IMR-90 (cell line): ENCODE data around the gene NCDN. TPM values are rescaled to one million over a fixed set of nuclear protein-coding genes. Genes with fewer than 3 reads are reported as not detected.
A peak's percentile ranks its signal among the peaks of the same experiment; 100 is the strongest.

ENCODE experiments used
- ATAC-seq: fragments of 200-7000 bp; cut with Tn5 transposase; 2 replicates; pipeline ENCODE4 v1.9.1; 2020; ENCODE audit warnings: low read depth, mild to moderate bottlenecking, moderate library complexity
- BruUV-seq: library from RNA; stranded (reverse); fragments of 400-500 nt; replicated peaks from 2 replicates; lab custom pipeline; 2021; lab: Mats Ljungman, UMichigan
- CTCF ChIA-PET: fragments of 300-600 bp; formaldehyde crosslinking; extraction: SDS; loops from one replicate; lab custom pipeline; 2021; ENCODE audit warnings: antibody characterized with exemption; lab: Yijun Ruan, JAX
- POLR2A ChIA-PET: fragments of 300-600 bp; sonication (Branson Sonifier 250); formaldehyde crosslinking; loops from one replicate; lab custom pipeline; 2022; ENCODE audit warnings: antibody characterized with exemption; ENCODE audit not compliant: unreplicated experiment; lab: Charles Lee
- DNase-seq: peaks from one replicate; pipeline ENCODE4 v3.0.0; 2013
- H2AFZ ChIP-seq: replicated peaks from 2 replicates; pipeline ENCODE3; 2013; ENCODE audit warnings: low read length, mild to moderate bottlenecking; ENCODE audit not compliant: poor library complexity
- H2AK5ac ChIP-seq: 2 replicates; pipeline ENCODE4 v1.6.1; 2013; ENCODE audit warnings: low read depth, low read length, inconsistent platforms
- H2AK9ac ChIP-seq: replicated peaks from 2 replicates; pipeline ENCODE3; 2013; ENCODE audit warnings: mild to moderate bottlenecking, low read depth, low read length, moderate library complexity; ENCODE audit not compliant: poor library complexity
- H2BK120ac ChIP-seq: 2 replicates; pipeline ENCODE4 v1.6.1; 2013; ENCODE audit warnings: low read depth, low read length, inconsistent platforms
- H2BK15ac ChIP-seq: 3 replicates; pipeline ENCODE4 v1.6.1; 2013; ENCODE audit warnings: low read depth, low read length, inconsistent platforms
- H2BK20ac ChIP-seq: 2 replicates; pipeline ENCODE4 v1.6.1; 2013; ENCODE audit warnings: low read depth, mild to moderate bottlenecking, inconsistent platforms, low read length, moderate library complexity
- H2BK5ac ChIP-seq: 2 replicates; pipeline ENCODE4 v1.6.1; 2013; ENCODE audit warnings: mild to moderate bottlenecking, low read depth, low read length, inconsistent platforms; ENCODE audit not compliant: poor library complexity, severe bottlenecking
- H3K14ac ChIP-seq: replicated peaks from 2 replicates; pipeline ENCODE4 v1.6.1; 2013; ENCODE audit warnings: low read depth, low read length, inconsistent platforms
- H3K18ac ChIP-seq: 2 replicates; pipeline ENCODE4 v1.6.1; 2013; ENCODE audit warnings: low read depth, low read length, control low read depth
- H3K23ac ChIP-seq: 2 replicates; pipeline ENCODE4 v1.6.1; 2013; ENCODE audit warnings: low read depth, low read length, inconsistent platforms
- H3K27ac ChIP-seq: 2 replicates; pipeline ENCODE4 v1.5.1; 2013; ENCODE audit warnings: mild to moderate bottlenecking, control low read depth, low read length; ENCODE audit not compliant: insufficient read depth
- H3K27me3 ChIP-seq: 2 replicates; pipeline ENCODE4 v1.6.1; 2013; ENCODE audit warnings: low read length; ENCODE audit not compliant: control insufficient read depth, insufficient read depth
- H3K36me3 ChIP-seq: 2 replicates; pipeline ENCODE4 v1.6.1; 2013; ENCODE audit warnings: low read length, mixed read lengths; ENCODE audit not compliant: control insufficient read depth, insufficient read depth
- H3K4ac ChIP-seq: 2 replicates; pipeline ENCODE4 v1.6.1; 2013; ENCODE audit warnings: low read depth, low read length, inconsistent platforms
- H3K4me1 ChIP-seq: 2 replicates; pipeline ENCODE4 v1.6.1; 2013; ENCODE audit warnings: low read length, mixed read lengths; ENCODE audit not compliant: control insufficient read depth, insufficient read depth
- H3K4me2 ChIP-seq: 2 replicates; pipeline ENCODE4 v1.6.1; 2013; ENCODE audit warnings: low read depth, mild to moderate bottlenecking, control low read depth, low read length, moderate library complexity
- H3K4me3 ChIP-seq: 2 replicates; pipeline ENCODE4 v1.5.1; 2013; ENCODE audit warnings: low read depth, mild to moderate bottlenecking, control low read depth, low read length, moderate library complexity; ENCODE audit not compliant: insufficient read depth
- H3K56ac ChIP-seq: 2 replicates; pipeline ENCODE4 v1.6.1; 2013; ENCODE audit warnings: low read length, inconsistent platforms; ENCODE audit not compliant: insufficient read depth; ENCODE audit errors: extremely low read depth
- H3K79me1 ChIP-seq, 2 experiments: 2 replicates each; pipeline ENCODE4 v1.6.1; 2013; ENCODE audit warnings: low read length in 2 of 2, inconsistent platforms in 1 of 2, low read depth in 1 of 2
- H3K9ac ChIP-seq: 2 replicates; pipeline ENCODE4 v1.6.1; 2013; ENCODE audit warnings: low read depth, low read length, control low read depth
- H3K9me1 ChIP-seq: 2 replicates; pipeline ENCODE4 v1.6.1; 2013; ENCODE audit warnings: low read length, inconsistent platforms; ENCODE audit not compliant: insufficient read depth
- H3K9me3 ChIP-seq: 2 replicates; pipeline ENCODE4 v1.6.1; 2013; ENCODE audit warnings: low read length; ENCODE audit not compliant: control insufficient read depth, insufficient read depth
- H4K20me1 ChIP-seq: 2 replicates; pipeline ENCODE4 v1.6.1; 2013; ENCODE audit warnings: low read length, inconsistent platforms; ENCODE audit not compliant: insufficient read depth
- H4K5ac ChIP-seq: 2 replicates; pipeline ENCODE4 v1.6.1; 2013; ENCODE audit warnings: mild to moderate bottlenecking, low read depth, low read length, control low read depth
- H4K8ac ChIP-seq, 2 experiments: 2 replicates each; pipeline ENCODE4 v1.6.1; 2013; ENCODE audit warnings: low read depth in 2 of 2, low read length in 2 of 2, control low read depth in 1 of 2, inconsistent platforms in 1 of 2
- H4K91ac ChIP-seq: 2 replicates; pipeline ENCODE4 v1.6.1; 2013; ENCODE audit warnings: low read depth, low read length, inconsistent platforms; ENCODE audit not compliant: insufficient read depth
- BHLHE40 ChIP-seq: fragments of 150-350 bp; IDR thresholded peaks from 2 replicates; pipeline ENCODE4 v1.6.1; 2016; ENCODE audit warnings: mild to moderate bottlenecking, low read depth, low read length
- CEBPB ChIP-seq: IDR thresholded peaks from 2 replicates; pipeline ENCODE4 v1.6.1; 2012; ENCODE audit warnings: low read depth, low read length, improper control_type of control experiment
- CHD1 ChIP-seq: IDR thresholded peaks from 2 replicates; pipeline ENCODE4 v1.6.1; 2012; ENCODE audit warnings: low read depth, low read length, improper control_type of control experiment
- CTCF ChIP-seq: conservative IDR thresholded peaks from 2 replicates; pipeline ENCODE4 v1.5.1; 2012; ENCODE audit warnings: mild to moderate bottlenecking, low read depth, low read length, improper control_type of control experiment
- FOS ChIP-seq: fragments of 150-350 bp; IDR thresholded peaks from 2 replicates; pipeline ENCODE4 v1.6.1; 2016; ENCODE audit warnings: low read depth, low read length
- MXI1 ChIP-seq: IDR thresholded peaks from 2 replicates; pipeline ENCODE4 v1.6.1; 2012; ENCODE audit warnings: low read depth, mild to moderate bottlenecking, low read length, moderate library complexity, borderline replicate concordance
- NFE2L2 ChIP-seq: fragments of 150-350 bp; IDR thresholded peaks from 2 replicates; pipeline ENCODE4 v1.6.1; 2016; ENCODE audit warnings: low read depth, mild to moderate bottlenecking, low read length
- RAD21 ChIP-seq: IDR thresholded peaks from 2 replicates; pipeline ENCODE4 v1.6.1; 2012; ENCODE audit warnings: low read length, improper control_type of control experiment
- RCOR1 ChIP-seq: IDR thresholded peaks from 2 replicates; pipeline ENCODE4 v1.6.1; 2012; ENCODE audit warnings: mild to moderate bottlenecking, low read length, improper control_type of control experiment; ENCODE audit not compliant: insufficient replicate concordance
- RFX5 ChIP-seq: IDR thresholded peaks from 2 replicates; pipeline ENCODE4 v1.8.0; 2012; ENCODE audit warnings: low read depth, mild to moderate bottlenecking, low read length, moderate library complexity
- SMC3 ChIP-seq: fragments of 150-350 bp; IDR thresholded peaks from 2 replicates; pipeline ENCODE4 v1.6.1; 2016; ENCODE audit warnings: low read depth, mild to moderate bottlenecking, antibody characterized with exemption, low read length, moderate library complexity
- dilution Hi-C: fragments of 300-500 bp; cut with HindIII; formaldehyde crosslinking; loops from one replicate; pipeline ENCODE4 v1.14.3; 2018; ENCODE audit warnings: low sequenced_read_pairs; ENCODE audit not compliant: unreplicated experiment
- in situ Hi-C: fragments of 300-500 bp; cut with MboI; formaldehyde crosslinking; loops from 3 replicates; pipeline ENCODE4 v1.14.3; 2019; ENCODE audit warnings: low sequenced_read_pairs, inconsistent platforms, mixed read lengths
- intact Hi-C: fragments of 100-400 bp; cut with micrococcal nuclease; formaldehyde crosslinking; loops from 2 replicates; pipeline ENCODE4 v1.10.0; 2022
- polyA plus RNA-seq, 3 experiments: library from polyadenylated mRNA; depleted of rRNA; stranded (reverse); fragments of >200 nt; gene quantifications; 2 replicates each; pipeline ENCODE4 v1.2.3, GENCODE V29; 2012; ENCODE audit warnings: low replicate concordance in 1 of 3
- total RNA-seq: library from RNA; depleted of rRNA; stranded (reverse); fragments of >200 nt; gene quantifications from 2 replicates; pipeline ENCODE4 v1.2.3, GENCODE V29; 2012
- TF ChIP-seq, protein P1 (sequence below): fragments of 150-350 bp; IDR thresholded peaks from 2 replicates; pipeline ENCODE4 v1.6.1; 2017; ENCODE audit warnings: mild to moderate bottlenecking, antibody characterized with exemption, low read length, low read depth

Gene NCDN
- total and polyA plus RNA-seq, 2 of the 4 experiments (the other 2 are of a cell fraction) = 10.0 to 38.8 TPM

DNA sequence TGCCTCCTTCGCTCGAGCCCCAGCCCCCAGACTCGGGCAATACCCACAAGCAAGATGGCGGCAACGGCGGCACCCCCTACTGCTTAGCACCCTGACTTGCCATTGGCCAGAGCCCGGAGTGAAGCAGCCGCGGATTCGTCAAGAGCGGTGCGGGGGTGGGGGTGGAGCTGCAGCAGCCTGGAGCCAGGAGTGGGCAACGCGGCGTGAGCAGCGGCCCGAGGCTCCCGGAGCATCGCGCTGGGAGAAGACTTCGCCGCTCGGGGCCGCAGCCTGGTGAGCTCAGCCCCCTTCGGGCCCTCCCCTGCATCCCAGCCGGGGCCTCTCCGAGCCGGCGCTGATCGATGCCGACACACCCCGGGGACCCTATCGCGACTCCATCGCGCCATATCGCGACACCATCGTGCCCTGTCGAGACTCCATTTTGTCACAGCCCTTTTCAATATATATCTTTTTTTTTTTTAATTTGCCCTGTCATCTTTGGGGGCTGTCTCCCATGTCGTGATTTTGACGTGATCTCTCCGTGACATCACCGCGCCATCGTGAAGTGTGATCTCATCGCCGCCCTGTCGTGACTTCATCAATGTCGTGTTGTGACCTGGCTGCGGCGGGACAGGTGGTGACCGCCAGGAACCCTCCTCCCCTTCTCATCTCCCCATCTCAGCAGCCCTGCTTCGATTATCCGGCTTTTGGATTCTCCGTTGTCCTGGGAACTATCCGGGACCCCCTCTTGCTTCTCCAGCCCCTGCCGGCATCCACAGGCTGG lies at the start of gene NCDN (continued):
- peak; percentile 77 for TF ChIP-seq FOS
- no peak for TF ChIP-seq CTCF
- no peak for TF ChIP-seq RFX5

DNA sequence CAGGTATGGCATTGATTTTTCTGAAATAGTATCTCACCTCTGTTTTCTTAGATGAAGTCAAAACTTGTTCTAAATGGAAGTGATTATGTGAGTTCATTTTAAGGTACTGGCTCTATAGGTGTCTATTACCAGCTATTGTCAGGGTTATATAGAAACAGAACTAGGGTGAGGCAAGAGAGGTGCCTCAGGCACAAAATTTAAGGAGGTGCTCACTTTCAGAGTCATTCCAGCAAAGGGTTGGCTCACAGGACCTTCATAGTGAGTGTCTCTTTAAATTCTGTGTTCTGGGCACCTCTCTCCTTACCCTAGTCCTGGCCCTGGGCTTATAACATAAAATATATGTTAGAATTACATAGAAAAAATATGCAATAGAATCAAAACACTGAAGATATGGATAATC lies 49.7 kb upstream of the NCDN start:
- no peak for DNase-seq
- H3K18ac ChIP-seq = no peak overlapping the region
- intact Hi-C loops = no loop called here
- no peak overlapping the region for H3K4me2 ChIP-seq
- H3K23ac ChIP-seq = no peak overlapping the region
- peaks cover 2% of the 10 kb centered on the region; the same call in 1 of the 2 replicates for H3K36me3 ChIP-seq
- H4K20me1 ChIP-seq = peaks cover 11% of the 10 kb centered on the region; the same call in 1 of the 2 replicates
- no peaks in the 10 kb centered on the region for H3K9me3 ChIP-seq
- H4K91ac ChIP-seq = no peak overlapping the region
- H3K14ac ChIP-seq = no peak overlapping the region
- no peak overlapping the region for H2AK5ac ChIP-seq
- H3K4me1 ChIP-seq = peaks cover 9% of the 10 kb centered on the region
- no peak overlapping the region for H3K4me3 ChIP-seq
- H3K27me3 ChIP-seq = no peaks in the 10 kb centered on the region
- H2BK15ac ChIP-seq = no peak overlapping the region
- no peak overlapping the region for H2AFZ ChIP-seq
- in situ Hi-C loops = no loop called here
- H3K4ac ChIP-seq = no peak overlapping the region
- no peak overlapping the region for H2AK9ac ChIP-seq
- no peak overlapping the region for H3K9ac ChIP-seq
- H3K56ac ChIP-seq = no peak overlapping the region
- no peak overlapping the region for H2BK120ac ChIP-seq
- H4K5ac ChIP-seq = no peak overlapping the region
- no peak overlapping the region for H3K27ac ChIP-seq
- H2BK20ac ChIP-seq = no peak overlapping the region
- dilution Hi-C loops = no loop called here
- CTCF ChIA-PET = no interaction called here
- POLR2A ChIA-PET = no interaction called here
- BruUV-seq = no TSS peak
- H3K79me1 ChIP-seq = peaks cover 19 to 46% of the 10 kb centered on the region in 2 experiments; a peak in 3 of 4 replicates
- no peak for ATAC-seq
- H4K8ac ChIP-seq = no peak overlapping the region
- H2BK5ac ChIP-seq = no peak overlapping the region
- peaks cover 9% of the 10 kb centered on the region for H3K9me1 ChIP-seq
- TF ChIP-seq NFE2L2 (no peak), MXI1 (no peak), BHLHE40 (no peak), CEBPB (no peak), CHD1 (no peak), CTCF (no peak), RAD21 (no peak), RCOR1 (no peak), SMC3 (no peak)
- TF ChIP-seq, protein P1, sequence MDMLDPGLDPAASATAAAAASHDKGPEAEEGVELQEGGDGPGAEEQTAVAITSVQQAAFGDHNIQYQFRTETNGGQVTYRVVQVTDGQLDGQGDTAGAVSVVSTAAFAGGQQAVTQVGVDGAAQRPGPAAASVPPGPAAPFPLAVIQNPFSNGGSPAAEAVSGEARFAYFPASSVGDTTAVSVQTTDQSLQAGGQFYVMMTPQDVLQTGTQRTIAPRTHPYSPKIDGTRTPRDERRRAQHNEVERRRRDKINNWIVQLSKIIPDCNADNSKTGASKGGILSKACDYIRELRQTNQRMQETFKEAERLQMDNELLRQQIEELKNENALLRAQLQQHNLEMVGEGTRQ = no peak
